ENCODE results near the gene MPZL1. TPM values are rescaled to one million over a fixed set of nuclear protein-coding genes. Genes with fewer than 3 reads are reported as not detected.

MPZL1 gene
- total RNA-seq, 4 donors from 2014 or later: 37.1 to 52.3 (median 39.9) TPM

GRCh38 chr1:167820684-167821355 lies 99.0 kb downstream of the MPZL1 start:
- H3K27ac ChIP-seq: peak overlapping the region; percentile 81
- H3K27me3 ChIP-seq: no peaks in the 10 kb centered on the region
- H3K9me3 ChIP-seq: no peaks in the 10 kb centered on the region
- 57% methylated on average over 12 of the region's 12 CpGs for WGBS
- H3K4me3 ChIP-seq: peak overlapping the region; percentile 53
- no peaks in the 10 kb centered on the region for H3K4me1 ChIP-seq
- DNase-seq (ENCODE audit: low spot score in 2 of 2): no peak
- no peak for TF ChIP-seq POLR2AphosphoS5 (IDR thresholded peaks at IDR 0.05)
- TF ChIP-seq CTCF (IDR thresholded peaks at IDR 0.05): no peak
- no peak for TF ChIP-seq EP300 (IDR thresholded peaks at IDR 0.05)
- TF ChIP-seq POLR2A (IDR thresholded peaks at IDR 0.05): no peak
- no peaks in the 10 kb centered on the region for H3K36me3 ChIP-seq

GRCh38 chr1:167821356-167821685 lies 99.5 kb downstream of the MPZL1 start:
- H3K4me1 ChIP-seq: no peaks in the 10 kb centered on the region
- WGBS: 91% methylated on average over 6 of the region's 6 CpGs
- H3K27me3 ChIP-seq: no peaks in the 10 kb centered on the region
- no peak for TF ChIP-seq CTCF (IDR thresholded peaks at IDR 0.05)
- no peak for TF ChIP-seq POLR2AphosphoS5 (IDR thresholded peaks at IDR 0.05)
- no peak for TF ChIP-seq EP300 (IDR thresholded peaks at IDR 0.05)
- no peak for TF ChIP-seq POLR2A (IDR thresholded peaks at IDR 0.05)
- DNase-seq (ENCODE audit: low spot score in 2 of 2): no peak
- no peaks in the 10 kb centered on the region for H3K9me3 ChIP-seq
- no peak overlapping the region for H3K27ac ChIP-seq
- H3K36me3 ChIP-seq: no peaks in the 10 kb centered on the region
- no peak overlapping the region for H3K4me3 ChIP-seq

GRCh38 chr1:167821969-167822685 lies 100.3 kb downstream of the MPZL1 start:
- 85% methylated on average over 4 of the region's 4 CpGs for WGBS
- Histone ChIP-seq H3K36me3 (no peaks in the 10 kb centered on the region), H3K27me3 (no peaks in the 10 kb centered on the region), H3K9me3 (no peaks in the 10 kb centered on the region), H3K4me3 (no peak overlapping the region), H3K27ac (no peak overlapping the region), H3K4me1 (no peaks in the 10 kb centered on the region)
- no peak for TF ChIP-seq POLR2A (IDR thresholded peaks at IDR 0.05)
- TF ChIP-seq CTCF (IDR thresholded peaks at IDR 0.05): no peak
- TF ChIP-seq EP300 (IDR thresholded peaks at IDR 0.05): no peak
- TF ChIP-seq POLR2AphosphoS5 (IDR thresholded peaks at IDR 0.05): no peak
- DNase-seq (ENCODE audit: low spot score in 2 of 2): no peak

GRCh38 chr1:167824163-167824794 lies 102.5 kb downstream of the MPZL1 start:
- Histone ChIP-seq H3K4me3 (no peak overlapping the region), H3K27me3 (no peaks in the 10 kb centered on the region), H3K27ac (no peak overlapping the region), H3K4me1 (no peaks in the 10 kb centered on the region), H3K9me3 (no peaks in the 10 kb centered on the region), H3K36me3 (no peaks in the 10 kb centered on the region)
- WGBS: 68% methylated on average over 9 of the region's 9 CpGs
- no peak for DNase-seq (ENCODE audit: low spot score in 2 of 2)
- TF ChIP-seq POLR2A (IDR thresholded peaks at IDR 0.05) (no peak), EP300 (IDR thresholded peaks at IDR 0.05) (no peak), POLR2AphosphoS5 (IDR thresholded peaks at IDR 0.05) (no peak), CTCF (IDR thresholded peaks at IDR 0.05) (no peak)

GRCh38 chr1:167825419-167826079 lies 103.8 kb downstream of the MPZL1 start:
- TF ChIP-seq POLR2A (IDR thresholded peaks at IDR 0.05): no peak
- TF ChIP-seq POLR2AphosphoS5 (IDR thresholded peaks at IDR 0.05): no peak
- no peak for TF ChIP-seq EP300 (IDR thresholded peaks at IDR 0.05)
- TF ChIP-seq CTCF (IDR thresholded peaks at IDR 0.05): no peak
- H3K4me3 ChIP-seq: no peak overlapping the region
- no peak overlapping the region for H3K27ac ChIP-seq
- 81% methylated on average over 4 of the region's 4 CpGs for WGBS
- no peaks in the 10 kb centered on the region for H3K27me3 ChIP-seq
- H3K9me3 ChIP-seq: no peaks in the 10 kb centered on the region
- H3K36me3 ChIP-seq: no peaks in the 10 kb centered on the region
- DNase-seq (ENCODE audit: low spot score in 2 of 2): no peak
- H3K4me1 ChIP-seq: no peaks in the 10 kb centered on the region
